HCT116 (cell line): ENCODE measurements around the gene GFPT2. TPM values are rescaled to one million over a fixed set of nuclear protein-coding genes. Genes with fewer than 3 reads are reported as not detected.

Experiments
- ATAC-seq: fragments of 200-7000 bp; cut with Tn5 transposase; 2 replicates; pipeline ENCODE4 v1.9.1; 2020; ENCODE audit warnings: mild to moderate bottlenecking, moderate library complexity
- BruUV-seq: library from RNA; stranded (reverse); fragments of 400-500 nt; replicated peaks from 2 replicates; lab custom pipeline; 2021; lab: Mats Ljungman, UMichigan
- CTCF ChIA-PET: fragments of 300-600 bp; sonication (Branson Sonifier 250); formaldehyde crosslinking; loops from one replicate; lab custom pipeline; 2021; ENCODE audit warnings: antibody characterized with exemption; lab: Charles Lee
- POLR2A ChIA-PET: fragments of 300-600, 350-600 bp; sonication (Branson Sonifier 250); formaldehyde crosslinking; loops from one replicate; lab custom pipeline; 2021; ENCODE audit warnings: antibody characterized with exemption; lab: Charles Lee
- RAD21 ChIA-PET, 2 experiments: fragments of 300-600 bp; sonication (Branson Sonifier 250); formaldehyde crosslinking; loops; one replicate each; lab custom pipeline; 2023; ENCODE audit warnings: low total read pairs in 2 of 2; ENCODE audit not compliant: uncharacterized antibody in 2 of 2, unreplicated experiment in 2 of 2, low non-redundant PET in 1 of 2; lab: Charles Lee
- DNase-seq: peaks from one replicate; pipeline ENCODE4 v3.0.0-alpha.2; 2010; ENCODE audit warnings: low read depth, low spot score
- H2AFZ ChIP-seq: fragments of 200-600 bp; shearing (Covaris generic), sonication (generic); 2 replicates; pipeline ENCODE4 v1.6.1; 2017; ENCODE audit warnings: low read depth, mixed run types, mixed read lengths, antibody characterized with exemption, low read length; ENCODE audit not compliant: poor library complexity, severe bottlenecking
- H3K27ac ChIP-seq: 2 replicates; pipeline ENCODE4 v1.5.1; 2012; ENCODE audit warnings: low read depth, low read length
- H3K27me3 ChIP-seq: fragments of 200-600 bp; sonication (generic); 2 replicates; pipeline ENCODE4 v1.6.1; 2016; ENCODE audit warnings: mixed run types, low read length, mixed read lengths; ENCODE audit not compliant: insufficient read depth
- H3K36me3 ChIP-seq, 2 experiments: fragments of 200-500 bp in 1 of 2; fragments of 200-600 bp in 1 of 2; sonication (Bioruptor generic) in 1 of 2; sonication (generic) in 1 of 2; 2 replicates each; pipeline versions ENCODE4 v1.5.1 to v1.6.1; 2014 to 2016; ENCODE audit warnings: low read length in 2 of 2, inconsistent platforms in 1 of 2, mixed read lengths in 1 of 2, mixed run types in 1 of 2; ENCODE audit not compliant: insufficient read depth in 2 of 2, control insufficient read depth in 1 of 2
- H3K4me1 ChIP-seq, 2 experiments: fragments of 200-600 bp in 1 of 2; sonication (generic) in 1 of 2; 2 replicates each; pipeline versions ENCODE4 v1.5.1 to v1.6.1; 2012 to 2017; ENCODE audit warnings: low read length in 2 of 2, inconsistent platforms in 1 of 2, mild to moderate bottlenecking in 1 of 2, mixed read lengths in 1 of 2, mixed run types in 1 of 2, moderate library complexity in 1 of 2; ENCODE audit not compliant: insufficient read depth in 2 of 2, control insufficient read depth in 1 of 2
- H3K4me2 ChIP-seq: fragments of 200-600 bp; sonication (generic); 2 replicates; pipeline ENCODE4 v1.6.1; 2017; ENCODE audit warnings: mixed run types, low read length, mixed read lengths
- H3K4me3 ChIP-seq, 2 experiments: fragments of 200-600 bp in 1 of 2; sonication (generic) in 1 of 2; replicated peaks in 1 of 2; 2 replicates each; pipeline ENCODE4 v1.5.1; 2011 to 2016; ENCODE audit warnings: low read length in 2 of 2, control low read depth in 1 of 2, low read depth in 1 of 2, mild to moderate bottlenecking in 1 of 2, mixed read lengths in 1 of 2, mixed run types in 1 of 2
- H3K79me2 ChIP-seq: fragments of 200-600 bp; sonication (generic); 2 replicates; pipeline ENCODE4 v1.6.1; 2017; ENCODE audit warnings: mild to moderate bottlenecking, mixed run types, low read length, moderate library complexity, mixed read lengths; ENCODE audit not compliant: insufficient read depth
- H3K9ac ChIP-seq: fragments of 200-600 bp; sonication (generic); 2 replicates; pipeline ENCODE4 v1.6.1; 2016; ENCODE audit warnings: low read length, mixed read lengths
- H3K9me2 ChIP-seq: fragments of 200-600 bp; sonication (generic), shearing (Covaris generic); 2 replicates; pipeline ENCODE4 v1.6.1; 2017; ENCODE audit warnings: mixed run types, mild to moderate bottlenecking, moderate library complexity; ENCODE audit not compliant: insufficient read depth
- H3K9me3 ChIP-seq, 2 experiments: fragments of 200-500 bp in 1 of 2; fragments of 200-600 bp in 1 of 2; sonication (Bioruptor generic) in 1 of 2; sonication (generic) in 1 of 2; 2 replicates each; pipeline ENCODE4 v1.6.1; 2014 to 2017; ENCODE audit warnings: low read length in 2 of 2, mixed read lengths in 2 of 2, inconsistent platforms in 1 of 2, low read depth in 1 of 2, mild to moderate bottlenecking in 1 of 2, mixed run types in 1 of 2, moderate library complexity in 1 of 2; ENCODE audit not compliant: control insufficient read depth in 1 of 2, insufficient read depth in 1 of 2
- H4K20me1 ChIP-seq: fragments of 200-600 bp; sonication (generic), shearing (Covaris generic); 2 replicates; pipeline ENCODE4 v1.6.1; 2017; ENCODE audit warnings: mixed run types, mild to moderate bottlenecking, moderate library complexity; ENCODE audit not compliant: insufficient read depth
- CBX3 ChIP-seq: IDR thresholded peaks from 2 replicates; pipeline ENCODE4 v1.6.1; 2012; ENCODE audit warnings: low read depth
- CEBPB ChIP-seq: IDR thresholded peaks from 2 replicates; pipeline ENCODE4 v1.6.1; 2012; ENCODE audit warnings: low read depth
- EGR1 ChIP-seq: IDR thresholded peaks from 2 replicates; pipeline ENCODE4 v1.6.1; 2012; ENCODE audit warnings: low read depth
- ELF1 ChIP-seq: IDR thresholded peaks from 2 replicates; pipeline ENCODE4 v1.6.1; 2012; ENCODE audit warnings: low read depth, borderline replicate concordance
- EZH2 ChIP-seq: fragments of 200-600 bp; sonication (generic); IDR thresholded peaks from 2 replicates; pipeline ENCODE4 v1.6.1; 2017; ENCODE audit warnings: antibody characterized with exemption, mixed run types
- MAX ChIP-seq: IDR thresholded peaks from 2 replicates; pipeline ENCODE4 v1.6.1; 2012
- POLR2A ChIP-seq: IDR thresholded peaks from 2 replicates; pipeline ENCODE4 v1.7.0; 2011; ENCODE audit warnings: borderline replicate concordance; ENCODE audit not compliant: insufficient read depth, insufficient read length; ENCODE audit errors: extremely low read depth
- POLR2AphosphoS5 ChIP-seq: IDR thresholded peaks from 2 replicates; pipeline ENCODE4 v1.6.1; 2011; ENCODE audit warnings: mild to moderate bottlenecking, low read depth, low read length, moderate library complexity
- RAD21 ChIP-seq: IDR thresholded peaks from 2 replicates; pipeline ENCODE4 v1.6.1; 2012; ENCODE audit warnings: low read depth, mild to moderate bottlenecking
- REST ChIP-seq: IDR thresholded peaks from 2 replicates; pipeline ENCODE4 v1.6.1; 2012; ENCODE audit warnings: low read depth
- SIN3A ChIP-seq: IDR thresholded peaks from 2 replicates; pipeline ENCODE4 v1.6.1; 2012; ENCODE audit warnings: low read depth
- SP1 ChIP-seq: IDR thresholded peaks from 2 replicates; pipeline ENCODE4 v1.6.1; 2012; ENCODE audit warnings: low read depth
- SRF ChIP-seq: IDR thresholded peaks from 2 replicates; pipeline ENCODE4 v1.6.1; 2012; ENCODE audit warnings: low read depth
- TCF7L2 ChIP-seq: IDR thresholded peaks from 2 replicates; pipeline ENCODE4 v1.7.0; 2011; ENCODE audit warnings: borderline replicate concordance, inconsistent platforms; ENCODE audit not compliant: insufficient read depth, insufficient read length; ENCODE audit errors: extremely low read depth
- ZBTB33 ChIP-seq: IDR thresholded peaks from 2 replicates; pipeline ENCODE4 v1.6.1; 2011; ENCODE audit warnings: mild to moderate bottlenecking, low read length, moderate library complexity; ENCODE audit not compliant: insufficient replicate concordance; ENCODE audit errors: extremely low read depth
- ZFX ChIP-seq: fragments of 450-650 bp; IDR thresholded peaks from 2 replicates; pipeline ENCODE4 v1.6.1; 2017
- ZNF274 ChIP-seq: fragments of 200-500 bp; sonication (Bioruptor generic); IDR thresholded peaks from 2 replicates; pipeline ENCODE4 v1.6.1; 2014; ENCODE audit warnings: mild to moderate bottlenecking, low read depth, low read length, inconsistent platforms
- intact Hi-C: fragments of 100-400 bp; cut with micrococcal nuclease; formaldehyde crosslinking; loops from 2 replicates; pipeline ENCODE4 v1.10.0; 2022
- total RNA-seq: library from RNA; stranded (reverse); gene quantifications from one replicate; pipeline ENCODE4 v1.2.1, GENCODE V29; 2021; ENCODE audit not compliant: unreplicated experiment
- TF ChIP-seq, protein P1 (sequence below): IDR thresholded peaks from 2 replicates; pipeline ENCODE4 v1.6.1; 2012
- TF ChIP-seq, protein P2 (sequence below), 3 experiments: fragments of 200-600 bp in 1 of 3; sonication (generic) in 1 of 3; IDR thresholded peaks in 2 of 3; conservative IDR thresholded peaks in 1 of 3; 2 replicates each; pipeline ENCODE4 v1.5.1; 2012 to 2017; ENCODE audit warnings: low read depth in 2 of 3, low read length in 2 of 3, antibody characterized with exemption in 1 of 3, borderline replicate concordance in 1 of 3, control low read depth in 1 of 3, mild to moderate bottlenecking in 1 of 3, mixed read lengths in 1 of 3, mixed run types in 1 of 3, moderate library complexity in 1 of 3; ENCODE audit not compliant: insufficient read depth in 1 of 3

The GFPT2 gene
- total RNA-seq, 1 experiment from 2014 or later, result 16.1 TPM

DNA sequence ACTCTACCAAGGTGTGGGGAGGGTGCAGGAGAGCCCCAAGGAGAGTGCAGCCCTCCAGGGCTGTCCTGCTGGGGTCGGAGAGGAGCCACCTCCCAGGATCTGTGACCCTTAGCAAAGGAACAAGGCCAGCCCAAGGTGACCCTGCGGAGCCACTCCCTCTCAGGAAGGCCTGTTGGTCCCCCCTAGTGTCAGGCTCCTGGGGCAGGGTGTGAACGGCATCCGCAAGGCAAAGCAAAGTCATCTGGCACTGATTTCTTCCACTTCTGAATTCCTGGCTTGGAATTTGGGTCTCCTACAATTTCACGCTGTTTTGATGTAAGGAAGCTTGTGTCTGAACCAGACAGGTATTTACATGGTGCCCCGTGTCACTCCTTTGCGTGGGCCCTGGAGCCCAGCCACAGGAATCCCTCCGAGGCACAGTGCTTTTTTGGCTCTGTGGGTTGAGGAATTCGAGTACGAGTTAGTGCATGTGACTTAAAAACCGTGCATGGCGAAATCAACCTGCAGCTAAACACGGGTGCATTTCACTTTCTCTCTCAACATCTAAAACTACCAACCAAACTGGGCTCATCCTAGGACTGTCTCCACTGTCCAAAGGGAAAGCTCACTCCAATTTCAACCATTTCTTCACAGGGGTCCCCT is 24.5 kb upstream of the GFPT2 start:
- RAD21 ChIA-PET, result no interaction called here
- POLR2A ChIA-PET, result no interaction called here
- intact Hi-C loops, result no loop called here
- no peak overlapping the region for H3K4me2 ChIP-seq
- no peaks in the 10 kb centered on the region for H3K79me2 ChIP-seq
- H3K4me1 ChIP-seq, result no peaks in the 10 kb centered on the region
- TF ChIP-seq REST, result no peak
- TF ChIP-seq CBX3, result no peak
- TF ChIP-seq EZH2, result no peak
- TF ChIP-seq SIN3A, result no peak
- no peak for TF ChIP-seq EGR1
- no peak for TF ChIP-seq MAX
- no peak for TF ChIP-seq RAD21
- no peak for TF ChIP-seq ELF1
- no peak for TF ChIP-seq SP1
- TF ChIP-seq, protein P1, sequence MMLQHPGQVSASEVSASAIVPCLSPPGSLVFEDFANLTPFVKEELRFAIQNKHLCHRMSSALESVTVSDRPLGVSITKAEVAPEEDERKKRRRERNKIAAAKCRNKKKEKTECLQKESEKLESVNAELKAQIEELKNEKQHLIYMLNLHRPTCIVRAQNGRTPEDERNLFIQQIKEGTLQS, result no peak
- no peak for TF ChIP-seq ZFX
- no peak for TF ChIP-seq POLR2AphosphoS5
- TF ChIP-seq, protein P2, sequence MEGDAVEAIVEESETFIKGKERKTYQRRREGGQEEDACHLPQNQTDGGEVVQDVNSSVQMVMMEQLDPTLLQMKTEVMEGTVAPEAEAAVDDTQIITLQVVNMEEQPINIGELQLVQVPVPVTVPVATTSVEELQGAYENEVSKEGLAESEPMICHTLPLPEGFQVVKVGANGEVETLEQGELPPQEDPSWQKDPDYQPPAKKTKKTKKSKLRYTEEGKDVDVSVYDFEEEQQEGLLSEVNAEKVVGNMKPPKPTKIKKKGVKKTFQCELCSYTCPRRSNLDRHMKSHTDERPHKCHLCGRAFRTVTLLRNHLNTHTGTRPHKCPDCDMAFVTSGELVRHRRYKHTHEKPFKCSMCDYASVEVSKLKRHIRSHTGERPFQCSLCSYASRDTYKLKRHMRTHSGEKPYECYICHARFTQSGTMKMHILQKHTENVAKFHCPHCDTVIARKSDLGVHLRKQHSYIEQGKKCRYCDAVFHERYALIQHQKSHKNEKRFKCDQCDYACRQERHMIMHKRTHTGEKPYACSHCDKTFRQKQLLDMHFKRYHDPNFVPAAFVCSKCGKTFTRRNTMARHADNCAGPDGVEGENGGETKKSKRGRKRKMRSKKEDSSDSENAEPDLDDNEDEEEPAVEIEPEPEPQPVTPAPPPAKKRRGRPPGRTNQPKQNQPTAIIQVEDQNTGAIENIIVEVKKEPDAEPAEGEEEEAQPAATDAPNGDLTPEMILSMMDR (IDR thresholded peaks at IDR 0.05 in 2 of 3, conservative IDR thresholded peaks at IDR 0.05 in 1 of 3; ENCODE audit: borderline replicate concordance in 1 of 3, insufficient read depth in 1 of 3, low read depth in 2 of 3, low read length in 2 of 3), result no peak
- TF ChIP-seq TCF7L2, result no peak
- TF ChIP-seq POLR2A, result no peak
- no peak for TF ChIP-seq CEBPB
- TF ChIP-seq ZBTB33, result no peak
- TF ChIP-seq SRF, result no peak
- no peak for TF ChIP-seq ZNF274
- H3K36me3 ChIP-seq, result no peaks in the 10 kb centered on the region
- CTCF ChIA-PET, result no interaction called here
- no peak overlapping the region for H2AFZ ChIP-seq
- H3K27ac ChIP-seq, result no peak overlapping the region
- DNase-seq, result no peak
- no peaks in the 10 kb centered on the region for H3K9me2 ChIP-seq
- no TSS peak for BruUV-seq
- no peaks in the 10 kb centered on the region for H3K27me3 ChIP-seq
- ATAC-seq, result no peak
- no peaks in the 10 kb centered on the region for H3K9me3 ChIP-seq
- H3K9ac ChIP-seq, result no peak overlapping the region
- H3K4me3 ChIP-seq, result no peak overlapping the region
- no peaks in the 10 kb centered on the region for H4K20me1 ChIP-seq
